ENCODE data around the gene GPR17.

- TF ChIP-seq CTCF (conservative IDR thresholded peaks at IDR 0.05 in 1 of 2, IDR thresholded peaks at IDR 0.05 in 1 of 2; ENCODE audit: extremely low read depth in 1 of 2, insufficient read depth in 1 of 2, low read depth in 1 of 2, low read length in 2 of 2) (no peak), EZH2 (IDR thresholded peaks at IDR 0.05; ENCODE audit: borderline replicate concordance, low read length) (no peak)
These were observed 34.7 kb upstream of the GPR17 start for GRCh38 chr2:127611076-127611925.
